Left lung (tissue), 10 donors: Measurements from ENCODE around the gene DST. TPM values are rescaled to one million over a fixed set of nuclear protein-coding genes. Genes with fewer than 3 reads are reported as not detected.

Source experiments
- ATAC-seq: fragments of 200-7000 bp; cut with Tn5 transposase; one replicate; pipeline ENCODE4 v1.9.1; 2020; ENCODE audit warnings: moderate library complexity
- DNase-seq, 4 donors: peaks; one replicate each; pipeline ENCODE4 v3.0.0-alpha.2; 2013 to 2020
- H3K27ac ChIP-seq, 2 donors: fragments of 200-600 bp; sonication (generic) in 1 of 2; one replicate each; pipeline versions ENCODE4 v1.5.0 to v1.8.0; 2020 to 2021
- H3K27me3 ChIP-seq, 2 donors: fragments of 200-600 bp; sonication (generic) in 1 of 2; one replicate each; pipeline versions ENCODE4 v1.5.0 to v1.8.0; 2020 to 2021
- H3K36me3 ChIP-seq, 2 donors: fragments of 200-600 bp; sonication (generic) in 1 of 2; one replicate each; pipeline versions ENCODE4 v1.5.0 to v1.8.0; 2020 to 2021
- H3K4me1 ChIP-seq, 2 donors: fragments of 200-600 bp; one replicate each; pipeline ENCODE4 v1.8.0; 2021
- H3K4me3 ChIP-seq, 2 donors: fragments of 200-600 bp; sonication (generic) in 1 of 2; one replicate each; pipeline versions ENCODE4 v1.5.0 to v1.8.0; 2020 to 2021; ENCODE audit warnings: mild to moderate bottlenecking in 1 of 2
- H3K9me3 ChIP-seq, 2 donors: fragments of 200-600 bp; sonication (generic) in 1 of 2; one replicate each; pipeline versions ENCODE4 v1.5.0 to v1.8.0; 2020 to 2021
- CTCF ChIP-seq, 2 donors: fragments of 200-600 bp; sonication (generic) in 1 of 2; IDR thresholded peaks; one replicate each; pipeline versions ENCODE4 v1.5.0 to v1.8.0; 2021; ENCODE audit warnings: antibody characterized with exemption in 2 of 2
- intact Hi-C, 2 donors: fragments of 100-400 bp; cut with DNase I; formaldehyde crosslinking; loops; one replicate each; pipeline versions ENCODE4 v1.11.2 to v1.14.2; 2022
- polyA plus RNA-seq, 6 donors: library from polyadenylated mRNA; unstranded; fragments of 120-200 nt; gene quantifications; one replicate each; pipeline ENCODE4 v1.2.1, GENCODE V29; 2013; ENCODE audit not compliant: insufficient read length in 6 of 6
- total RNA-seq, 2 donors: library from RNA; stranded (reverse); fragmentation: NEBNext Ultra II Directional; extraction: Animal tissue kit (Norgen Biotek cat#: 25700); gene quantifications; one replicate each; pipeline ENCODE4 v1.2.1, GENCODE V29; 2021
- donor health status: DM: no; HTN: yes; CAD: no.
- donor health status: DM: no; HTN: no; CAD: no.

The DST gene
- total and polyA plus RNA-seq, 8 donors = 290 to 636 (median 504) TPM

GRCh38 chr6:56532766-56533551 lies 109.7 kb downstream of the DST start:
- H3K4me3 ChIP-seq = no peak overlapping the region
- H3K27ac ChIP-seq = peak overlapping the region in 1 of 2 donors; percentile 13
- DNase-seq (no peak), ATAC-seq (no peak)
- peaks cover 0 to 14% of the 10 kb centered on the region in 2 donors for H3K36me3 ChIP-seq
- no peaks in the 10 kb centered on the region for H3K27me3 ChIP-seq
- H3K9me3 ChIP-seq = no peaks in the 10 kb centered on the region
- no peaks in the 10 kb centered on the region for H3K4me1 ChIP-seq
- no peak for TF ChIP-seq CTCF (IDR thresholded peaks at IDR 0.05)
- intact Hi-C loops = no loop called here

- TF ChIP-seq CTCF (IDR thresholded peaks at IDR 0.05) = no peak
- ATAC-seq = no peak
- Histone ChIP-seq H3K36me3 (peaks cover 0 to 22% of the 10 kb centered on the region in 2 donors), H3K4me1 (no peaks in the 10 kb centered on the region), H3K9me3 (no peaks in the 10 kb centered on the region), H3K4me3 (no peak overlapping the region), H3K27me3 (no peaks in the 10 kb centered on the region), H3K27ac (no peak overlapping the region)
- intact Hi-C loops = no loop called here
- DNase-seq = no peak
These were observed 110.7 kb downstream of the DST start for GRCh38 chr6:56531839-56532595.

- no peak overlapping the region for H3K27ac ChIP-seq
- H3K36me3 ChIP-seq = peaks cover 0 to 25% of the 10 kb centered on the region in 2 donors
- no peak for TF ChIP-seq CTCF (IDR thresholded peaks at IDR 0.05)
- no peak for DNase-seq
- ATAC-seq = no peak
- H3K9me3 ChIP-seq = no peaks in the 10 kb centered on the region
- no peak overlapping the region for H3K4me3 ChIP-seq
- no peaks in the 10 kb centered on the region for H3K27me3 ChIP-seq
- intact Hi-C loops = no loop called here
- peaks cover 0 to 7% of the 10 kb centered on the region in 2 donors for H3K4me1 ChIP-seq
These were observed 113.0 kb downstream of the DST start for GRCh38 chr6:56529594-56530191.

- Histone ChIP-seq H3K27ac (no peak overlapping the region), H3K9me3 (no peaks in the 10 kb centered on the region), H3K27me3 (no peaks in the 10 kb centered on the region), H3K4me3 (no peak overlapping the region), H3K36me3 (peaks cover 0 to 22% of the 10 kb centered on the region in 2 donors), H3K4me1 (peaks cover 0 to 7% of the 10 kb centered on the region in 2 donors)
- intact Hi-C loops = no loop called here
- ATAC-seq (peak; percentile 23), DNase-seq (no peak)
- TF ChIP-seq CTCF (IDR thresholded peaks at IDR 0.05) = no peak
These were observed 114.3 kb downstream of the DST start for GRCh38 chr6:56528412-56528841.

GRCh38 chr6:56527934-56528333 lies 114.8 kb downstream of the DST start:
- intact Hi-C loops = no loop called here
- no peak for TF ChIP-seq CTCF (IDR thresholded peaks at IDR 0.05)
- Histone ChIP-seq H3K27me3 (no peaks in the 10 kb centered on the region), H3K4me3 (no peak overlapping the region), H3K4me1 (peaks cover 0 to 7% of the 10 kb centered on the region in 2 donors), H3K36me3 (peaks cover 0 to 22% of the 10 kb centered on the region in 2 donors), H3K27ac (peak overlapping the region; percentile 15 to 17), H3K9me3 (no peaks in the 10 kb centered on the region)
- DNase-seq (no peak), ATAC-seq (no peak)
